D341Med (cell line): ENCODE results near the gene MEN1.

ENCODE experiments used
- DNase-seq: peaks from one replicate; pipeline ENCODE4 v3.0.0; 2012; ENCODE audit warnings: low spot score

Gene MEN1

GRCh38 chr11:64778473-64779298 lies 31.7 kb downstream of the MEN1 start, which contains the start of gene SF1:
Gene SF1 (minus strand): TSS chr11:64778542. CDS start chr11:64778392, 150 bp downstream.
- peak; percentile 94 for DNase-seq

- no peak for DNase-seq
Measured at GRCh38 chr11:64778223-64778472, 32.2 kb downstream of the MEN1 start.

DNA sequence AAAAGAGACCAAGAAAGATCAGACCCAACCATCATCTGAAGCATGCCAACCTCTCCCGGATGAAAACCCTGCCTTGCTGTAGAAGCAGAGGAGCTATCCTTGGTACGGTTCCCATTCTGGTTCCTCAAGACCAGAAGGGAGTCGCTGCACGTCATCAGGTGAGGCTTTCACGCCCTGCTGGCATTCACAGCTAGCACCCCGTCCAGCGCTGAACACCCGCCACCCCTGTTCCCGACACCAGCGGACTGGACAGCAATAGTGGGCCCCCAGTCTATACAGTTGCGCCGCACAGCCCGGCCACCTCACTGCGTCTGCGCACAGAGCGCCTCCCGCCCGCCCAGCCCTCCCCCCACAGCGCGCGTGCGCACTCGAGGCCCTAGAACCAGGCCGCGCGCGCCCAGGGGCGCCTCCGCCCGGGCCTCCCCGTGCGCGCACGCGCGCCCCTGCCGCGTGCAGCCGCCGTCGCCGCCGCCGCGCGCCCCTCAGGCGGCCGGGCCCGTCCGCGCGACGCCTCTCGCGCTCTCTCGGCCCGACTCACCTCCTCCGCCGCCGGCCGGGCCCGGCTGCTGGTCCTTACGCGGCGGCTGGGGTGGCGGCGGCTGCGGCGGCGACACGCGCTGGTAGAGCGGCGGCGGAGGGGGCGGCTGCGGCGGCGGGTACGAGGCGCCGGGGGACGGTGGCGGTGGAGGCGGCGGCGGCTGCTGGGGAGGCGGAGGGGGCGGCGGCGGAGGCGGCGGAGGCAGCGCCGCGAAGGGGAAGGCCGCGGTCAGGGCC lies 32.7 kb downstream of the MEN1 start:
- peak; percentile 98 for DNase-seq

GRCh38 chr11:64776875-64777274 lies 33.5 kb downstream of the MEN1 start:
- no peak for DNase-seq

- DNase-seq = no peak
Measured at GRCh38 chr11:64776425-64776824, 33.9 kb downstream of the MEN1 start.

DNA sequence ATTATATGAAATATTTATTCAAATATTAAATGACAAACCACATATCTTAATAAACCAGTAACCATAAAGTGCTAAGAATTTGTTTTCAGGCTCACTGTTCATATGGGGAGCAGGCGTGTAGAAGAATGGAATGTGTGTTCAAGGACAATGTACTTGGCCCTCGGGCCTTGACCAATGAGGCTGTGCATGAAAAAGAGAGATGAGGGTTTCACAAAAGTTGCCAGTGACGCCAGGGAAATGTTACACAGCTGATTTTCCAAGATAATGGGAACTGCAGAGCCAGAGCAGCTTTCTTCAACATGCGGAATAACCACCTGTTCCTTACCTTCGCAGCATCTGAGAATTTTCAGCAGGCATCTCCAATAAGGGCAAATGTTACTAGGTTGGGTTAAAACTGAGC lies 36.2 kb downstream of the MEN1 start:
- DNase-seq = no peak

DNA sequence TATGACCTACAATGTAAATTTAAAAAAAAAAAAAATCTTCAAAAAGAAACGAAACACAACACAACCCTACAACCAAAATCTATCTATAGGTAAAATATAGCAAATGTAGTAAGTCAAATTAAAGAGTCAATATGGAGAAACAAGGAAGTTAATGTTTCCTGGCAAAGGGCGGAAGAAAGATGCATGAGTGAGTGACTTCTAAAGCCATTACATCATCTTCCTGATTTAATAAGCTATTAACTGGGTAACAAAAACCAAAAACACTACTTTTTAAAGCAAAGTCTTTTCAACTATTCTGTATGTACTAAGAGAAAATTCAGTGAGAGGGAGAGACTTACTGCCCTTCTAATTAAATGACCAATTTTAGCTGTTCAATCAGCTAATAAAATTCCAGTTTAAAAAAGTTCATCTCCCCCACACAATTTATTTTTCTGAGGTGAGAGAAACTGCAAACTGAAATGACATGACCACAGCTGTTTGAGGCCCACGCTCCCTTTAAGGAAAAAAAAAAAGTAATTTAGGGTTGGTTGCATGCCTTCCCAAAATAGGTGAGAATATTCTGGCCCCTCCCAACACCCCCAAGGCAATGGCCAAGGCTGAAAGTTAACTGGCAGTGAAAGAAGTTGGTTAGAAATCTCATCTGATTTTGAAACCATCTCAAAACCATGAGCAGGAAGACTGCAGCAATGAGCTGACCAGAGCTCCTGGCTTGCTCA lies 37.9 kb downstream of the MEN1 start:
- no peak for DNase-seq

DNA sequence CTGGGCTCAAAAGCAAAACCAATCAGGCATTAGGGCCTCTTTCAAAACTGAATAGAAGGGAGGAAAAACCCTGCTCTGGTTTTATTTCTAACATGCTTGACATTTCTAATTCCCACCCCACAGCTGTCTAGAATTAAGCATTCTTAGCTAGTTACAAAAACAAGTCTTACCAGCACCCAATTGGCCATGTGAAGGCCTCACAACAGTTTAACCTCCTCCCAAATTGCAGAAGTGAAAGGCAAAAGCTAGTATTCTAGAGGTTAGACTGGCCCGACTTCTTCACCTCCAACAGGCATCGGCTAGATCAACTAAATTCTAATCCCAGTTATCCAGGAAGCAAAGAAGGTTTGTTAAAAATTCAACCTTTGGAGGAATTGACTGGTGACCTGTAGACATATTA lies 38.5 kb downstream of the MEN1 start:
- DNase-seq = no peak

DNA sequence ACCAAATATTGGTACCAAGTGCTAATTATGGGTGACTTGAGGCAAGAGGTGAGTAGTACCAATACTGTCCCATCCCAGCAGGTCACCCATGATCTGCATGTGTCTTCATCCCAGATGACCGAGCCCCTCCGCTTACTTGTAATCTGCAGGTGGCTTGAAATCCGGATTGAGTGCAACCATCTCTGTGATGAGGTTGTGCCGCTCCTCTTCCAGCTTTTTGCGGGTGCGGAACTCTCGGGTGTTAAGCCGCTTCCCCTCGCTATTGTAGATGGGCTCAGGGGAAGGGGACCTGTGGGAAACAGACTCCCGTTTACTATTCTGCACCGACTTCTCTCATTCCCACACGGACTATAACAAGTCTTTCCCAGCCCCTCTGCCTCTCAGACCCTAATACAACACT lies 40.2 kb downstream of the MEN1 start:
- DNase-seq = no peak

DNA sequence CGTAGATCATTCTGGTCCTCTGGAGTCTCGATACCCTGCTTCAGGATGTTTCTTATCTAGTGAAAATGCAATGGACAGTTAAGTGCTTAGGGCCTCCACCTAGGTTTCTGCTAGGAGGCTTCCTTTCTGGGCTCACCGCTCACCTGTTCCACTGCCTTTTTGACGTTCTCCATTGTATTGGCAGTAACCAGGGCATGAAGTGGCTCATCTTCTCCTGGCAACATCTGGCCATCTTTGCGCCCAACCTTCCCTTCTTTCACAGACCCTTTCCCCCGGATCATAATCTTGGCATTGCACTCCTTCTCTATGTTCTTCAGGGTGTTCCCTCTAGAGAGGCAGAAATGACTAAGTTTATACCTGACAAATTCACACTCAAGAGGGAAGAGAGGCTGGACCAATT lies 41.1 kb downstream of the MEN1 start:
- DNase-seq = no peak

DNA sequence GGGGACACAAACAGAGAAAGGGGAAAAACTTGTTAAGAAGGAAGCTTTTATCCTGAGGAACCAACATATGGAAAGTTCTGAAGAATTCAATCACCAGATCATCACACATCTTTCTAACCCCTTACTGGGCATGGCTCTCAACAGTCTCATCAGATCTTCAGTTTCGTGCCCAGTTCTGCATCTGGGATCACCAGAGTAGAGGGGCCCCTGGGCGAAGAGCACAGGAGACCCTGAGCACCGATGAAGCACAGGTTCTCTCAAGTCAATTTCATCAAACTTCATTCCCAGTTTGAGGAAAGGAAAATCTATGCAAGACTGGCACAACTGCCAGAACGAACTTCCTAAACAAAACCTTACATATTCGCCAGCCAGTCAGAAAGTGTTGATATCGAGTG lies 42.1 kb downstream of the MEN1 start:
- no peak for DNase-seq

DNA sequence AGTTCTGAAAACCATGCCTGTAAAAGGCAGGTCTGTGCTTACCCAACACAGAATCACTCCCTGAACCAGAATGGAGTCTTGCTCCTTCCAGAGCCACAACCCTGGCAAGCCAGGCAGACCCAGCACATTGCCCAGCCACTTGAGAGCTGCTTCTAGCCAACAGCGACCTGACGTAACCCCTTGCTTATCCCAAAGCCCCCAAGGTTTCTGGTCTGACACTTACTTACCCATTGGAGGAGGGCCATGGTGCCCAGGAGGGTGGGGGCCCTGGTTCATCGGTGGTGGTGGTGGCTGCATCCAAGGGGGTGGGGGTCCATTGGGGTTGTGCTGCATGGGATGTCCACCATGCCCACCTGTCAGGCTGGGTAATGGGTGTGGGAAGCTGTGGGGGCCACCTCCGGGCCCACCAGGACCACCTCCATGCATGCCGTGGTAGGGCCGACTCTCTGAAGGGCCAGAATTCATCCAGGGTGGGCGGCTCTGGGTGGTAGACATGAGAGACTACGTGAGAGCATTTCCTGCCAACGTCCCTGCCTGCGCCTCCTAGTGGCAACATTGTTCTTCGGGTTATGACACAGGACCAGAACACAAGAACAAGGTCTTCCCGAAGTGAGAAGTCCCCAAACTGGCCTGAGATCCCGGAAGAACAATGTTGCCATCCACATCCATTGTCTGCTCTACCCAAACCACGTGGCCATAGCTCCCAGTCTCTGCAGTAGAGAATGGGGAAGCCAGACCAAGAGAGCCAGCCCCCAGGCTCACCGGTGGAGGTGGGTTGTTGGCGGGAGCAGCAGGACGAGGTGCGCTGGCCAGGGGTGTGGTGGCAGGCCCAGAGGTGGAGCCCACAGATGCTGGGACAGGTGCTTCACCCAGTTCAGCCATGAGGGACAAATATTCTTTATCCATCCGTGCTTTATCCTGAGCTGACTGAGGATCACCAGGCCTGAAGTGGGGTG lies 42.7 kb downstream of the MEN1 start:
- peak; percentile 66 for DNase-seq

- DNase-seq = peak; percentile 12
Measured at GRCh38 chr11:64766881-64767280, 43.5 kb downstream of the MEN1 start.

GRCh38 chr11:64765851-64766665 lies 44.3 kb downstream of the MEN1 start:
- DNase-seq = peak; percentile 34

DNA sequence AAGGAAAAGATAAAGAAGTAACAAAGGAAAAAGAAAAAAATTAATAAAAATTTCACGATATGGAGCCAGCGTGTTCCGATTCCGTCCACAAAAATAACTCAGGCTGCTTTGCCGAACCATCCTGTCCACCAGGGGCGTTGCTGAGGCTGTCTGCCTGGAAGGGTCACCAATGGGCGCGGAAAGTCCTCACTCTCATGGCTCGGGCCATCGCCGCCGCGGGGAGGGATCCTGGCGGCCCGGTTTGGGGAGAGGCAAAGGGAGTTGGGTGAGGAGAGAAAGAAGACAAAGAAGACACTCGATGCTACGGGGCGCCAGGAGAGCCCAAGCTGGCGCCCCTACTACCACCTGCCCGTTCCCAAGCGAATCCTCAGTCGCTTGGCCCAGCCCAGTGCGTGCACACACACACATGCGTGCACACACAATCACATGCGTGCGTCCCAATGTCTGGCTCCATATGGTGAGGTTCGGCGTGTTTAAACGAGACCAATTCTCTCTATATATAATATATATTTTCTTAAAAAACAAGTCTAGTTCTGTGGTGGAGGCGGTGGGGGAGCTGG lies 45.0 kb downstream of the MEN1 start:
- peak; percentile 35 for DNase-seq

DNA sequence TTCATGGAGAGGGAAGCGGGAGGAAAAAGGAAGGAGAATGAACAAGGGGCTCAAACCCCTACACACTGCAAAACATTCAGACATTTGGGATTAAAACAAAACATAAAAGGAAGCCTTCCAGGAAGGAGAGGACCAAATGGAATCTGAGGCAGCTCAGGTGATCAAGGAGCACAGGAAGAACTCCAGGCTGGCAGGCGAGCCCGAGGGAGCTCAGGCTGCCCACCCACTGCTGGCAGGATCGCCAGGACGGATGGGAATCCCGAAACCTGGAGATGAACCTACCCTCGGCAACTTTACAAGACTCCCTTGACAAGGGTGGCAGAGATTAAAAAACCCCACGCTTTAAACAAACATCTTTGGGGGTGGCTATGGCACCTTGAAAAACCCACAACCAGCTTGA lies 45.6 kb downstream of the MEN1 start:
- DNase-seq = no peak

DNA sequence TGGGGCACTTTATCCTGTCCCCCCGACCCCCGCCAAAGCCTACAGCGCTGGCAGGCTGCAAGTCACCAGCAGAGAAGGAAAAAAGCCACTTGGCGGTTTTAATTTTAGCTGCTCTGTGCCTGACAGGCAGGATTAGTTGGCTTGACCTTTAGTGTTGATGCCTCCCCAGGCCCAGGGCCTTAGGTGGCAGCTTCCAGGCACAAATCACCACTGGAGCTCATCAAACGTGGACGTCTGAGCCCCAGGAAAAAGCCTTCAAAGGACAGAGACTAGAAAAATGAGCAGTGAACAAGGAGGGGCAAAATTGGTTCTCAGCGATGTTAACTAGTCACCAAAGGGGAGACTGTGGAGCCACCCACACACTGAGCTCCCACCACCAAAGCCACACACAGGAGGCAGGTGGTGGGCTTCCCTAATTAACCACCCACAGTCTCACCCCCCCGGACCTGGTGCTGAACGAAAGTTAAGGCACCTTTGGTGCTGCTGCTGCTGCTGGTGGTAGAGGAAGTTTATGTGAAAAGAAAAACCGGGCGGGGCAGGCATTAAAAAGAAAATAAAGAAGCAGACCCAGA lies 46.2 kb downstream of the MEN1 start:
- no peak for DNase-seq

DNA sequence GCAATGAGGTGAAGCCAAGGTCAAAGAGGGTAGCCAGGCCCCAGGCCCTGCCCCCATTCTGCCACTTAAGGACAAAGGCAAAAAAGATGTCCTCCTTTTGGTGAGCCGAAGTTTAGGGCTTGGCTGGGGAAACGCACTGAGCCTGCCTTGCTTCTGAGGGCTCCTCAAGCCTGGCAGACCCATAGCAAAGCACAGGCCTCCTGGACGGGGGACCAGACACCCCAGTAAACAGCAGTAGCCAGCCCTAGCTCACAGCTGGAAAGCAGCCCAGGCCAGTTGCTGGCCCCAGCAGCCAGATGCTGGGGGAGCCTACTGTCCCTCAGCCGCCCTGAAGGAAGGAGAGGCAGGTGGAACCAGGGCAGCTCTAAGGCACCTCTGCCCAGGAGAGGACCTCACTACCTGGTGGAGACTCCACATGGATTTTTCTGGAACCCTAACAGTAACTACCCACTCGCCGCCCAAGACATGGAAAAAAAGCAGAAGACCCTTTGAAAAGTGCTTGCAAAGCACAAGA lies 46.8 kb downstream of the MEN1 start:
- DNase-seq = no peak

- no peak for DNase-seq
Measured at GRCh38 chr11:64762674-64763525, 47.5 kb downstream of the MEN1 start.
